Measurements from ENCODE around the gene RBBP4.

DNA sequence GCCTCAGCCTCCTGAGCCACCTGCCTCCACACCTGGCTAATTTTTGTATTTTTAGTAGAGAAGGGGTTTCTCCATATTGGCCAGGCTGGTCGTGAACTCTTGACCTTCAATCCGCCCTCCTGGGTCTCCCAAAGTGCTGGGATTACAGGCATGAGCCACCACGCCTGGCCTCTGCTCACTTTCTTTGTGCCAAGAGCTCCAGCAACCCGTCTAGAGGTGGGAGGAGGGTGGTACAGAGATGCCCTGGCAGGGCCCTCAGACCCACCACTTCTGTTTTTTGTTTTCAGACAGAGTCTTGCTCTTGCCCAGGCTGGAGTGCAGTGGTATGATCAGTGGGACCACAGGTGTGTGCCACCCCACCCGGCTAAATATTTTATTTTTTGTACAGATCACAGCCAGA lies 58.5 kb downstream of the RBBP4 start:
- TF ChIP-seq, protein P1, sequence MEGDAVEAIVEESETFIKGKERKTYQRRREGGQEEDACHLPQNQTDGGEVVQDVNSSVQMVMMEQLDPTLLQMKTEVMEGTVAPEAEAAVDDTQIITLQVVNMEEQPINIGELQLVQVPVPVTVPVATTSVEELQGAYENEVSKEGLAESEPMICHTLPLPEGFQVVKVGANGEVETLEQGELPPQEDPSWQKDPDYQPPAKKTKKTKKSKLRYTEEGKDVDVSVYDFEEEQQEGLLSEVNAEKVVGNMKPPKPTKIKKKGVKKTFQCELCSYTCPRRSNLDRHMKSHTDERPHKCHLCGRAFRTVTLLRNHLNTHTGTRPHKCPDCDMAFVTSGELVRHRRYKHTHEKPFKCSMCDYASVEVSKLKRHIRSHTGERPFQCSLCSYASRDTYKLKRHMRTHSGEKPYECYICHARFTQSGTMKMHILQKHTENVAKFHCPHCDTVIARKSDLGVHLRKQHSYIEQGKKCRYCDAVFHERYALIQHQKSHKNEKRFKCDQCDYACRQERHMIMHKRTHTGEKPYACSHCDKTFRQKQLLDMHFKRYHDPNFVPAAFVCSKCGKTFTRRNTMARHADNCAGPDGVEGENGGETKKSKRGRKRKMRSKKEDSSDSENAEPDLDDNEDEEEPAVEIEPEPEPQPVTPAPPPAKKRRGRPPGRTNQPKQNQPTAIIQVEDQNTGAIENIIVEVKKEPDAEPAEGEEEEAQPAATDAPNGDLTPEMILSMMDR (IDR thresholded peaks at IDR 0.05), result no peak
- no peak for TF ChIP-seq POLR2A (IDR thresholded peaks at IDR 0.05)
